Activated CD8-positive, alpha-beta memory T cell treated with anti-CD3 and anti-CD28 coated beads for 1 hour (primary cell): Measurements from ENCODE around the gene DPH6.
"Not testable (repeated sequence)": the region's sequence is repeated elsewhere in the genome, so short reads cannot be mapped to it uniquely, and the experiment has no call there.

Experiments used
- DNase-seq, 2 donors: peaks; one replicate each; pipeline ENCODE4 v3.0.0-alpha.2; 2020; ENCODE audit warnings: low read depth in 1 of 2; ENCODE audit errors: extremely low read depth in 1 of 2

The DPH6 gene

GRCh38 chr15:35441279-35441678 is 104.7 kb downstream of the DPH6 start:
- not testable (repeated sequence) for DNase-seq

- DNase-seq: no peak
These were observed 105.7 kb downstream of the DPH6 start for GRCh38 chr15:35440265-35440664.

GRCh38 chr15:35439291-35439690 is 106.7 kb downstream of the DPH6 start:
- no peak for DNase-seq

- DNase-seq: no peak
These were observed 108.8 kb downstream of the DPH6 start for GRCh38 chr15:35437157-35437556.

GRCh38 chr15:35436422-35436821 is 109.5 kb downstream of the DPH6 start:
- DNase-seq: no peak

- DNase-seq: no peak
These were observed 114.7 kb downstream of the DPH6 start for GRCh38 chr15:35431281-35431680.

GRCh38 chr15:35430301-35430700 is 115.7 kb downstream of the DPH6 start:
- no peak for DNase-seq

- no peak for DNase-seq
These were observed 118.5 kb downstream of the DPH6 start for GRCh38 chr15:35427496-35427895.

GRCh38 chr15:35427091-35427490 is 118.9 kb downstream of the DPH6 start:
- no peak for DNase-seq

- no peak for DNase-seq
These were observed 135.2 kb downstream of the DPH6 start for GRCh38 chr15:35410775-35411174.

- DNase-seq: no peak
These were observed 146.1 kb downstream of the DPH6 start for GRCh38 chr15:35399901-35400300.

GRCh38 chr15:35397027-35397426 is 148.9 kb downstream of the DPH6 start:
- no peak for DNase-seq

- DNase-seq: no peak
These were observed 151.5 kb downstream of the DPH6 start for GRCh38 chr15:35394416-35394815.

- DNase-seq: no peak
These were observed 152.6 kb downstream of the DPH6 start for GRCh38 chr15:35393398-35393797.

GRCh38 chr15:35391408-35391984 is 154.5 kb downstream of the DPH6 start:
- DNase-seq: not testable (repeated sequence)

GRCh38 chr15:35383506-35383905 is 162.5 kb downstream of the DPH6 start:
- no peak for DNase-seq

GRCh38 chr15:35381328-35381727 is 164.6 kb downstream of the DPH6 start:
- DNase-seq: no peak

- DNase-seq: no peak
These were observed 166.0 kb downstream of the DPH6 start for GRCh38 chr15:35379972-35380371.

GRCh38 chr15:35378454-35378853 is 167.5 kb downstream of the DPH6 start:
- DNase-seq: not testable (repeated sequence)

GRCh38 chr15:35376707-35377106 is 169.3 kb downstream of the DPH6 start:
- DNase-seq: no peak

- DNase-seq: no peak
These were observed 171.3 kb downstream of the DPH6 start for GRCh38 chr15:35374661-35375060.

- DNase-seq: no peak
These were observed 183.7 kb downstream of the DPH6 start for GRCh38 chr15:35362195-35362829.

GRCh38 chr15:35358824-35359223 is 187.1 kb downstream of the DPH6 start:
- DNase-seq: no peak
